Mesothelial cell of epicardium (in vitro differentiated cells): ENCODE measurements around the gene ANKRD66. TPM values are rescaled to one million over a fixed set of nuclear protein-coding genes. Genes with fewer than 3 reads are reported as not detected.

Experiments
- DNase-seq, 2 experiments: peaks; one replicate each; pipeline ENCODE4 v3.0.0; 2021; ENCODE audit warnings: low spot score in 2 of 2; ENCODE audit not compliant: unreplicated experiment in 2 of 2
- H3K27ac Mint-ChIP-seq: 2 replicates; pipeline ENCODE4 v1.8.0; 2021; ENCODE audit warnings: mixed read lengths
- H3K27me3 Mint-ChIP-seq: 2 replicates; pipeline ENCODE4 v1.8.0; 2021; ENCODE audit warnings: low read depth, mixed read lengths
- H3K36me3 Mint-ChIP-seq: 2 replicates; pipeline ENCODE4 v1.8.0; 2021; ENCODE audit warnings: mixed read lengths
- H3K4me1 Mint-ChIP-seq: 2 replicates; pipeline ENCODE4 v1.8.0; 2021; ENCODE audit warnings: mixed read lengths
- H3K4me3 Mint-ChIP-seq: 2 replicates; pipeline ENCODE4 v1.8.0; 2021; ENCODE audit warnings: mild to moderate bottlenecking, moderate library complexity, mixed read lengths
- H3K9me3 Mint-ChIP-seq: 2 replicates; pipeline ENCODE4 v1.8.0; 2021; ENCODE audit warnings: mixed read lengths
- CTCF ChIP-seq: fragments of 200-600 bp; sonication (generic); IDR thresholded peaks from one replicate; pipeline ENCODE4 v1.5.0; 2021; ENCODE audit warnings: antibody characterized with exemption; ENCODE audit not compliant: unreplicated experiment
- total RNA-seq: library from RNA; stranded (reverse); gene quantifications from 3 replicates; pipeline ENCODE4 v1.2.1, GENCODE V29; 2021

ANKRD66 gene
- total RNA-seq = not detected in 3 replicates

GRCh38 chr6:46746696-46747095, at the start of gene ANKRD66:
ANKRD66 (plus strand) TSS chr6:46746933; CDS start chr6:46751949, 5,016 bp downstream.
- no peak for DNase-seq
- Mint-ChIP-seq H3K27me3 (peaks cover 22% of the 10 kb centered on the region), H3K27ac (no peak within 1 kb of the TSS), H3K4me3 (no peak within 1 kb of the TSS), H3K36me3 (no peaks in the 10 kb centered on the region), H3K9me3 (no peaks in the 10 kb centered on the region), H3K4me1 (no peaks in the 10 kb centered on the region)
- no peak for TF ChIP-seq CTCF

- DNase-seq = no peak
- TF ChIP-seq CTCF = no peak
- no peak overlapping the region for H3K27ac Mint-ChIP-seq
- no peaks in the 10 kb centered on the region for H3K4me1 Mint-ChIP-seq
- H3K4me3 Mint-ChIP-seq = no peak overlapping the region
- peaks cover 32% of the 10 kb centered on the region for H3K27me3 Mint-ChIP-seq
- no peaks in the 10 kb centered on the region for H3K36me3 Mint-ChIP-seq
- no peaks in the 10 kb centered on the region for H3K9me3 Mint-ChIP-seq
These were observed 46.8 kb upstream of the ANKRD66 start for GRCh38 chr6:46699970-46700369.

GRCh38 chr6:46704562-46704961, 42.2 kb upstream of the ANKRD66 start:
- H3K27me3 Mint-ChIP-seq = peaks cover 36% of the 10 kb centered on the region
- no peak overlapping the region for H3K4me3 Mint-ChIP-seq
- H3K9me3 Mint-ChIP-seq = no peaks in the 10 kb centered on the region
- no peaks in the 10 kb centered on the region for H3K4me1 Mint-ChIP-seq
- TF ChIP-seq CTCF = no peak
- H3K27ac Mint-ChIP-seq = no peak overlapping the region
- no peaks in the 10 kb centered on the region for H3K36me3 Mint-ChIP-seq
- no peak for DNase-seq

GRCh38 chr6:46706464-46706863, 40.3 kb upstream of the ANKRD66 start:
- H3K27ac Mint-ChIP-seq = no peak overlapping the region
- H3K4me3 Mint-ChIP-seq = no peak overlapping the region
- H3K4me1 Mint-ChIP-seq = no peaks in the 10 kb centered on the region
- TF ChIP-seq CTCF = no peak
- H3K27me3 Mint-ChIP-seq = peaks cover 36% of the 10 kb centered on the region
- no peaks in the 10 kb centered on the region for H3K9me3 Mint-ChIP-seq
- no peaks in the 10 kb centered on the region for H3K36me3 Mint-ChIP-seq
- DNase-seq = no peak

GRCh38 chr6:46711491-46711890, 35.2 kb upstream of the ANKRD66 start:
- no peaks in the 10 kb centered on the region for H3K36me3 Mint-ChIP-seq
- peaks cover 22% of the 10 kb centered on the region for H3K27me3 Mint-ChIP-seq
- no peak for DNase-seq
- no peak overlapping the region for H3K4me3 Mint-ChIP-seq
- no peaks in the 10 kb centered on the region for H3K9me3 Mint-ChIP-seq
- no peak for TF ChIP-seq CTCF
- no peaks in the 10 kb centered on the region for H3K4me1 Mint-ChIP-seq
- no peak overlapping the region for H3K27ac Mint-ChIP-seq

GRCh38 chr6:46715141-46715540, 31.6 kb upstream of the ANKRD66 start:
- Mint-ChIP-seq H3K4me3 (no peak overlapping the region), H3K27me3 (peaks cover 44% of the 10 kb centered on the region), H3K27ac (no peak overlapping the region), H3K9me3 (no peaks in the 10 kb centered on the region), H3K36me3 (no peaks in the 10 kb centered on the region), H3K4me1 (no peaks in the 10 kb centered on the region)
- no peak for DNase-seq
- no peak for TF ChIP-seq CTCF
